ENCODE data around the gene ZNF408.

The ZNF408 gene

DNA sequence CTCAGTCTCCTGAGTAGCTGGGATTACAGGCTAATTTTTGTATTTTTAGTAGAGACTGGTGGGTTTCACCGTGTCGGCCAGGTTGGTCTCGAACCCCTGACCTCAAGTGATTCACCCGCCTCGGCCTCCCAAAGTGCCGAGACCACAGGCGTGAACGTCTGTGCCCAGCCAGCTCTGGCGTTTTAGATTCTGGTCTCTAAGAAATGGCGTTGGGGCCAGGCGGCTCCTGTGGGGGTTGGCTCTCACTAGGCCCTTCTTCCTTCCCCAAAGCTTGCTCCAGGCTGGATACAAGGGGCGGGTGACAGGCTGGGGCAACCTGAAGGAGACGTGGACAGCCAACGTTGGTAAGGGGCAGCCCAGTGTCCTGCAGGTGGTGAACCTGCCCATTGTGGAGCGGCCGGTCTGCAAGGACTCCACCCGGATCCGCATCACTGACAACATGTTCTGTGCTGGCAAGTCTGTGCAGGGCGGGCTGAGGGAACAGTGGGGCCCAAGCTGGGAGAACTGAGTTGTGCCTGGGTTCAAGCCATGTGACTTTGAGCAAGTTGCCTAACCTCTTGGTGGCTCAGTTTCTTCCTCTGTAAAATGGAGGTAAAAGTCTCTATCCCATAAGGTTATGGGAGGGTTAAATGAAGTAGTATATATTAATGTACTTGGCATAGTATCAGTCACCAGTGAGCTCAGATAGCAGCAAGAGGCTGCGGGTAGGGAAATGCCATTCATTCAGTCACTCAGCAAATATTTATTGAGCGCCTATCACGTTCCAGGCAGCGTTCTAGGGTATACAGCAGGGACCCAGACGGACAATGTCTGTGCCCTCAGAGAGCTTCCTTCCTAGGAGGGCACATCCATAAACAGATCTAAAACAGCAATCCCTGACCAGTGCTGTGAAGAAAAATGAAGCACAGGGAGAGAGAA, 28.5 kb downstream of the ZNF408 start:
- DNase-seq = no peak

DNA sequence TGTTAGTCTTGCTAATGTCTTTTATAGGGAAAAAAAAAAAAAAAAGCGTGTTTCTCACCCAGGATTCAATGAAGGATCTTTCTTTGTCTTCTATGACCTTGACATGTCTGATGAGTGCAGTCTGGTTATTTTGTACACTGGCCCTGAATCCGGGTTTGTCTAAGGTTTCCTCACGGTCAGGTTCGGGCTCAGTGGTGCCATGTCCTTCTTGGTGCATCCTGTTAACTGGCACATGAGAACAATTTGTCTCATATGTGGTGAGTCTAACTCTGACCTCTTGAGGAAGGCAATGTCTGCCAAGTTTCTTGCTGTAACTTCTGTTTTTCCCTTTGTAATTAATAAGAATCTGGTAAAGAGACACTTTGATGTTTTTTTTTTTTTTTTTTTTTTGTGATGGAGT, 30.7 kb downstream of the ZNF408 start:
- DNase-seq = no peak

DNA sequence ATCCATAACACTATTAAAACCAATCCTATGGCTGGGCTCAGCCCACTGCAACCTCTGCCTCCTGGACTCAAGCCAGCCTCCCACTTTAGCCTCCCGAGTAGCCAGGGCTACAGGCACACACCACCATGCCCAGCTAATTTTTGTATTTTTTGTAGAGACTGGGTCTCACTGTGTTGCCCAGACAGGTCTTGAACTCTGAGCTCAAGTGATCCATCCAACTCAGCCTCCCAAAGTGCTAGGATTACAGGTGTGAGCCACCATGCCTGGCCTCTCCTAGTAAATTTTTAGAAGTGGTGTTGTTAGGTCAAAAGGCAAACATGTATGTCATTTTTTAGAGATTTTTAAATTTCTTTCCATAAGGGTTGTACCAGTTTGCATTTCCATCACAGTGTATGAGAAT, 32.4 kb downstream of the ZNF408 start:
- no peak for DNase-seq

DNA sequence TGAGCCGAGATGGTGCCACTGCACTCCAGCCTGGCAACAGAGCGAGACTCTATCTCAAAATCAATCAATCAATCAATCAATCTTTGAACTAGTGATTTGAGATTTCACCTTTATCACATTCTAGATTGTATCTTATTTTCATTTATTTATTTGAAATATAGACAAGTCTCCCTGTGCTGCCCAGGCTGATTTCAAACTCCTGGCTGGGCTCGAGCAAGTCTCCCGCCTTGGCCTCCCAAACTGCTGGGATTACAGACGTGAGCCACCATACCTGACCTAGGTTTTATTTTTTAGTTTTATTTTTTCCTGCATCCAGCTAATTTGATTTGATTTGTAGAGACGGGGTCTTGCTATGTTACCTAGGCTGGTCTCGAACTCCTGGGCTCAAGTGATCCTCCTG, 35.3 kb downstream of the ZNF408 start:
- no peak for DNase-seq

DNA sequence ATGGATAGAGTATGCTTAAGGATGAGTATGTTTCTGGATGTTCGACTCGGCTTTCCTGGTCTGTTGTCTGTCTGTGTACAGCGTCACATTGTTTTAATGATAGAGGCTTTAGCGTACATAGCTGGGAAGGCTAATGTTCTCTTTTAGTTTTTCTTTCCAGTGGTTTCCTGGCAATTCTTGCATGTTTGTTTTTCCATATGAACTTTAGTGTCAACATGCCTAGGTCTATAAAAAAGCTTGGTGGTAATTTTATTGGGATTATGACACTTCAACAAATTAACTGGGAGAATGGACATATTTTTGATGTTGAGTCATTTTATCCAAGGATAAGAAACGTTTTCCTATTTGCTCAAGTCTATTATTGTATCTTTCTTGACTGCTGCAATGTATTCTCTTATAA, 35.8 kb downstream of the ZNF408 start:
- no peak for DNase-seq

DNA sequence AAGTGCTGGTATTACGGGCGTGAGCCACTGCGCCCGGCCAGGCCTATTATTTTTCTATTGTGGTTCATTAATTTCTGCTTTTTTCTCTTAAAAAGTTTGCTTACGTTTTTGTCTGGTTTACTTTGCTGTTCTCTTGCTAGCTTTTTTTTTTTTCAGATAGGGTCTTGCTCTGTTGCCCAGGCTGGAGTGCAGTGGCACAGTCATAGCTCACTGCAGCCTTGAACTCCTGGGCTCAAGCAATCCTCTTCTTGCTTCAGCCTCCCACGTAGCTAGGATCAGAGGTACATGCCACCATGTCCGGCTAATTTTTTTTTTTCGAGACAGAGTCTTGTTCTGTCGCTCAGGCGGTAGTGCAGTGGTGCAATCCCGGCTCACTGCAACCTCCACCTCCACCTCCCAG, 36.9 kb downstream of the ZNF408 start:
- no peak for DNase-seq

DNA sequence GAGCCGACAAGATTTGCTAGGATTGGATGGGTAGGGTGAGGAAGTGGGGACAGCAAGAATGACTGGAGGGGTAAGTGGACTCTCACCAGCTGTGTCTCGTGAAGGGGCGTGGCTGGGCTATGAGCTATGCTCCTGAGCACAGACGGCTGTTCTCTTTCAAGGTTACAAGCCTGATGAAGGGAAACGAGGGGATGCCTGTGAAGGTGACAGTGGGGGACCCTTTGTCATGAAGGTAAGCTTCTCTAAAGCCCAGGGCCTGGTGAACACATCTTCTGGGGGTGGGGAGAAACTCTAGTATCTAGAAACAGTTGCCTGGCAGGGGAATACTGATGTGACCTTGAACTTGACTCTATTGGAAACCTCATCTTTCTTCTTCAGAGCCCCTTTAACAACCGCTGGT, 38.1 kb downstream of the ZNF408 start:
- no peak for DNase-seq

DNA sequence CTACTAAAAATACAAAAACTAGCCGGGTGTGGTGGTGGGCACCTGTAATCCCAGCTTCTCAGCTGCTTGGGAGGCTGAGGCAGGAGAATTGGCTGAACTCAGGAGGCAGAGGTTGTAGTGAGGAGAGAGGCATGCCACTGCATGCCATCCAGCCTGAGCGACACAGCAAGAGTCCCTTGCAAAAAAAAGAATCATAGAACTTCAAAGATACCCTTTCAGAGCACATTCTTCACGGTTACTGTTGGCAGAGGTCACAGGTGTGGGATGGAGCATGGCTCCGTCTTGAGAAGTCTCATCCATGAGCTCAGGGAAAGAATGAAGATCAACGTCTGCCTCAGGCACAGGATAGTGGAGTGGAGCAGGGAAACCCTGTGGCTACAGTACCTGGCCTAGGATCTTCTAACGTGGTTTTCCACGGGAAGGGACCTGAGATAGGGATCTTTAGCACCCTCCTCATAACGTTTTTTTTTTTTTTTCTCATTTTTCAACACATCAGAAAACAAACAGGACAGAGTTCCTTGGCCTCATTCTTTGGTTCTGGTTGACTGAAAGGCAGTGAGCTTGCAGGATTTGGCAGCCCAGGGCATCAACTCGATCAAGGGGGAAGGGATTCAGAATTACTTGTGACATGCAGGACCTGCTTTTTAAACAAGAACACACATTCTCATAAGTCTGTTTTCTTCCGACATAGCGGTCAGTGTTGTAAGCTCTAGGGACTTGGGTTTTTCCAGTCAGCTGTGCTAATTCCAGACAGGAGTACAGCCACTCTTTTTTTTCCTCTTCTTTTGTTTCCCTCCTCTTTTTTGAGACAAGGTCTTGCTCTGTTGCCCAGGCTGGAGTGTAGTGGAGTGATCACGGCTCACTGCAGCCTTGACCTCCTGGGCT, 41.0 kb downstream of the ZNF408 start:
- no peak for DNase-seq

DNA sequence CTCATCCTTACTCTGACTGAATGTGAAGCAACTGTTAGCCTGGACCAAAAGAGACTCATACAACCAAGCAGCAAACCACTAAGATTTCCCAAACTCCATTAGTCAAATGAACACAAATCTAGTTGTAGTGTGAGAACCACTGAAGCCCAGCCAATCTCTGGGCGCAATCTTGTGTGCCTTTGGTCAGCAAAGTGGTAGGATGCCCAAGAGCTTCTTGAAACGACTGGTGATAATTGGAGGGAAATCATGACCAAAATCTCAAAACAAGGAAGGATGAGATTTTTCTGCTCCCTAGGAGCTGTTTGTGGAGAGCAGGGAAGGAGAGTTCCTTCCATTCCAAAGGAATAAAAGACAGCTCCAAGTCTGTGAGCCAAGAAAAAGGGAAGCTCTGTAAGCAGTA, 42.2 kb downstream of the ZNF408 start:
- no peak for DNase-seq

DNA sequence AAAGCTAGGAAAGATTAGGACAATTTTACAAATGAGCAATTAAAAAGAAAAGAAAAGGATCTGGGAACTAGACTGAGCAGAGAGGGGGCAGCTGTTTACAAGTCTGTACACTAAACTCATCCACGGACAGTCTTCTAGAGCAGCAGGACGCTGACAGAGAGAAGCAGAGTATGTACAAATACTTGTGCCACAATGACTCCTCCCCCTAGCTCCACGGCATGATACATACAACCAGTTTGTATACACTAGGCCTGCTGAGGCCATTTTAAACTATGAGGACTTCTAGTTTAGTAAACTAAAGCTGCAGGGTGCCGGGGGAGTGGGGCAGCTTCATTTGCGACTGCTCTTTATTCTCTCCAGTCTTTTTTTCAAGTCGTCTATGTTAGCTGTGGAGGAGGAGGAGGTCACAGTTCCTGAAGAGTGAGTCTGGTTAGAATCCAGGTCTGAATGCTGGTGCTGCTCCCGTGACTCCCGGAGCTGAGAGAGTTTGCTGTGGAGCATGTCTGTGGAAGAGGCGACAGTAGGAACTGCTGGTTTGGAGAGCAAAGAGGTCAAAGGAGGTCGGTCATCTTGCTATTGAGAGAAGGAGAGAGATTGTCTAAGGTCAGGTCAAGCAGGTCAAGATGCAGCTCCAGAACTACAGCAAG, 43.0 kb downstream of the ZNF408 start:
- DNase-seq = no peak

DNA sequence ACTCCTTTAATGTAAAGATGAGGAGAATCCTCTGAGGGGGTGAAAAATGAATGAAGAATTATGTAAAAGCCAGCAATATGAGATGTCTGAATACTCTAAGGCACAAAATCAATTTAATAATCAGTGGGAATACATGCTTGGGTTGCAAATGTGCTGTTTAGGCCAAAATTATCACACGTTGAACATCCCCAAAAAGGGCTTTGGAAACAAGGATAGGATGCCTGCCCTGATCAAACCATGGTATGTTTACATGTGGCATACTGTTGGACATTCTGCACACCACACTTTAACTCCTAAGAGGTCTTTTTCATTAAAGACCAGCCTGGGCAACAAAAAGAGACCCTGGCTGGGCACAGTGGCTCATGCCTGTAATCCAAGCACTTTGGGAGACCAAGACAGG, 44.5 kb downstream of the ZNF408 start:
- no peak for DNase-seq

DNA sequence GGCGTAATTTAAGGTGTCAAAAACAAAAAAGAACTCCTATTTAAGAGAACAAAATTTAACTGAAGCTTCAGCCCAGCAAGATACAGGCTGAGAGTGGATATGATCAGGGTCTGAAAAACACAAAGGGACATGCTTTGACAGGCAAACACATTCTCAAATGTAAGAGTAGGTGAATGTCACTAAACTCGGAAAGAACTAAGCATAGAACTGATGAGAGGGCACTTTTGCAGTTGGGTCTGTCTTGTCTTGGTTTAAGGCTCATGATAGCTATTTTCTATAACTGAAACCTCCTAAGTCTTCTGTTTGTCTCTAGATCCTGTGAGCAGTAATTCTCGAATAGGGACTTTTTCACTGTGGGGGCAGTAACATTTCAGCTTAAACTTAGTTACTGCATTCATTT, 45.2 kb downstream of the ZNF408 start:
- DNase-seq = no peak

DNA sequence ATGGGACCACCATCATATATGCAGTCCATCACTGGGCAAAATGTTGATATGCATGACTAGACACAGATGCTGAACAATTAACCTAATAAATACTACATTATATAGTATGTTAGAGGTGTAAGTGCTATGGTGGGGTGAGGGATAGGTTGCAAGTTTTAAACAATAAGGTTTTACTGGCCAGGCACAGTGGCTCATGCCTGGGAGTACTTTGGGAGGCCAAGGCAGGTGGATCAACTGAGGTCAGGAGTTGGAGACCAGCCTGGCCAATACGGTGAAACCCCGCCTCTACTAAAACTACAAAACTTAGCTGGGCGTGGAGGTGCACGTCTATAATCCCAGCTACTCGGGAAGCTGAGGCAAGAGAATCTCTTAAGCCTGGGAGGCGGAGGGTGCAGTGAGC, 46.3 kb downstream of the ZNF408 start:
- no peak for DNase-seq

Data from CD4-positive, alpha-beta T cell treated with Interleukin-17A for 1 hour (primary cell).